Measurements from ENCODE around the gene TFAP2A.

- TF ChIP-seq FOXK2 (IDR thresholded peaks at IDR 0.05) (no peak), SUZ12 (IDR thresholded peaks at IDR 0.05) (no peak), TARDBP (IDR thresholded peaks at IDR 0.05) (no peak), ELF4 (IDR thresholded peaks at IDR 0.05) (no peak), ZNF384 (IDR thresholded peaks at IDR 0.05) (no peak), SP1 (IDR thresholded peaks at IDR 0.05) (no peak), BHLHE40 (IDR thresholded peaks at IDR 0.05; ENCODE audit: borderline replicate concordance) (no peak)
Observed at GRCh38 chr6:10363911-10364310, 51.0 kb downstream of the TFAP2A start.
